Adipocyte (in vitro differentiated cells): ENCODE measurements around the gene AGXT.
A peak's percentile ranks its signal among the peaks of the same experiment; 100 is the strongest.

Source experiments
- DNase-seq: peaks from one replicate; pipeline ENCODE4 v3.0.0-alpha.2; 2015; ENCODE audit warnings: low read depth
- H3K27me3 ChIP-seq: replicated peaks from 2 replicates; pipeline ENCODE4 v1.7.0; 2013; ENCODE audit warnings: mild to moderate bottlenecking, low read length, moderate library complexity; ENCODE audit not compliant: control insufficient read depth, insufficient read depth
- H3K36me3 ChIP-seq: 2 replicates; pipeline ENCODE4 v1.7.0; 2013; ENCODE audit warnings: low read length, mild to moderate bottlenecking, moderate library complexity; ENCODE audit not compliant: control insufficient read depth, insufficient read depth, severe bottlenecking
- H3K4me1 ChIP-seq: 2 replicates; pipeline ENCODE4 v1.7.0; 2013; ENCODE audit warnings: mild to moderate bottlenecking, low read length, moderate library complexity; ENCODE audit not compliant: control insufficient read depth, insufficient read depth
- H3K4me3 ChIP-seq: 2 replicates; pipeline ENCODE4 v1.7.0; 2013; ENCODE audit warnings: mild to moderate bottlenecking, low read length, moderate library complexity
- H3K9ac ChIP-seq: 2 replicates; pipeline ENCODE4 v1.7.0; 2013; ENCODE audit warnings: mild to moderate bottlenecking, low read length, moderate library complexity
- H3K9me3 ChIP-seq: 2 replicates; pipeline ENCODE4 v1.7.0; 2013; ENCODE audit warnings: mild to moderate bottlenecking, low read length, moderate library complexity; ENCODE audit not compliant: control insufficient read depth

AGXT gene

GRCh38 chr2:240846873-240847595, 21.6 kb upstream of the AGXT start:
- Histone ChIP-seq H3K4me3 (no peak overlapping the region), H3K9me3 (peaks cover 5% of the 10 kb centered on the region), H3K9ac (no peak overlapping the region), H3K27me3 (peaks cover 40% of the 10 kb centered on the region), H3K4me1 (no peaks in the 10 kb centered on the region), H3K36me3 (no peaks in the 10 kb centered on the region)
- no peak for DNase-seq

- no peak for DNase-seq
- Histone ChIP-seq H3K4me1 (no peaks in the 10 kb centered on the region), H3K36me3 (no peaks in the 10 kb centered on the region), H3K27me3 (peaks cover 44% of the 10 kb centered on the region), H3K9ac (no peak overlapping the region), H3K4me3 (no peak overlapping the region), H3K9me3 (peaks cover 5% of the 10 kb centered on the region)
Measured at GRCh38 chr2:240847817-240848216, 20.8 kb upstream of the AGXT start.

DNA sequence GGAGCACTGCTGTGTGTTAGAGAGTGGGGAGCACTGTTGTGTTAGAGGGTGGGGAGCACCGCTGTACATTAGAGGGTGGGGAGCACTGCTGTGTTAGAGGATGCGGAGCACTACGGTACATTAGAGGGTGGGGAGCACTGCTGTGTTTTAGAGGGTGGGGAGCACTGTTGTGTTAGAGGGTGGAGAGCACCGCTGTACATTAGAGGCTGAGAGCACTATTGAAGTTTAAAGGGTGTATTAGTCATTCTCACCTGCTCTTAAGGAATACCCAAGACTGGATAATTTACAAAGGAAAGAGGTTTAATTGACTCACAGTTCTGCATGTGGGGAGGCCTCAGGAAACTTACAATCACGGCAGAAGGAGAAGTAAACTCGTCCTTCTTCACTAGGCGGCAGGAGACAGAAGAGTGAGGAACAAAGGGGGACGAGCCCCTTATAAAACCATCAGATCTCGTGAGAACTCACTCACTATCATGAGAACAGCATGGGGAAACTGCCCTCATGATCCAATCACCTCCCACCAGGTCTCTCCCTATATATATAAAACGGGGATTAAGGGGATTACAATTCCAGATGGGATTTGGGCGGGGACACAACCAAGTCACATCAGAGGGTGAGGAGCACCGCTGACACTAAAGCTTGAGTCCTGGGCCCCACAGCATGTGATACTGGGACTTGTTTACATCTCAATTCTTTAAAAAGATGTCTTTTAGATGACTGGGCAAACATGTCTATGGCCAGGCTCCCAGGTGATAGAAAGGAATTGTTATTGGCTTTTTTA, 19.5 kb upstream of the AGXT start:
- H3K4me1 ChIP-seq, result no peaks in the 10 kb centered on the region
- no peaks in the 10 kb centered on the region for H3K36me3 ChIP-seq
- DNase-seq, result no peak
- H3K9ac ChIP-seq, result no peak overlapping the region
- peaks cover 7% of the 10 kb centered on the region for H3K9me3 ChIP-seq
- H3K4me3 ChIP-seq, result no peak overlapping the region
- peaks cover 36% of the 10 kb centered on the region for H3K27me3 ChIP-seq

DNA sequence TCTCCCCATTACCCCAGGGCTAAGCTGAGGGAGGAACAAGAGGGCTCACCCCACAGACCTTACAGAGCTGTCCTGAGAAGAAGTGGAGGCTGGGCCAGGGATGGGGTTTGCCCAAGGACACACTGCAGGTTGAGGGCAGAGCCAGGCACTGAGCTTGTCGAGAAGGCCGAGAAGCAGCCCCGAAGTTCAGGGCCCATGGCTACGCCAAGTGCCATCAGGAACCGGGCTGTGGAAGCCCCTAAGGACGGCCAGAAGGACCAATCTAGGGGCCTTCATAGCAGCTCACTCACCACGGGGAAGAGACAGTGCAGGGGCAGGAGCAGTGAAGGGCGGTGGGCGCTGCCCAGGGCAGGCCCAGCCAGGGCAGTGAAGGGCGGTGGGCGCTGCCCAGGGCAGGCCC, 18.6 kb upstream of the AGXT start:
- Histone ChIP-seq H3K27me3 (peaks cover 29% of the 10 kb centered on the region), H3K9me3 (peaks cover 12% of the 10 kb centered on the region), H3K36me3 (no peaks in the 10 kb centered on the region), H3K9ac (no peak overlapping the region), H3K4me1 (no peaks in the 10 kb centered on the region), H3K4me3 (no peak overlapping the region)
- DNase-seq, result no peak

GRCh38 chr2:240850756-240851077, 17.9 kb upstream of the AGXT start:
- H3K4me1 ChIP-seq, result no peaks in the 10 kb centered on the region
- H3K9ac ChIP-seq, result no peak overlapping the region
- H3K36me3 ChIP-seq, result no peaks in the 10 kb centered on the region
- DNase-seq, result no peak
- H3K9me3 ChIP-seq, result peaks cover 14% of the 10 kb centered on the region
- H3K27me3 ChIP-seq, result peaks cover 26% of the 10 kb centered on the region
- no peak overlapping the region for H3K4me3 ChIP-seq

- Histone ChIP-seq H3K4me1 (no peaks in the 10 kb centered on the region), H3K9ac (no peak overlapping the region)
- peak; percentile 89 for DNase-seq
Measured at GRCh38 chr2:240851078-240851991, 17.3 kb upstream of the AGXT start.

GRCh38 chr2:240852671-240853314, 15.8 kb upstream of the AGXT start:
- H3K36me3 ChIP-seq, result no peaks in the 10 kb centered on the region
- no peak overlapping the region for H3K4me3 ChIP-seq
- peaks cover 23% of the 10 kb centered on the region for H3K27me3 ChIP-seq
- DNase-seq, result no peak
- no peaks in the 10 kb centered on the region for H3K4me1 ChIP-seq
- peaks cover 14% of the 10 kb centered on the region for H3K9me3 ChIP-seq
- no peak overlapping the region for H3K9ac ChIP-seq

More at GRCh38 chr2:240851078-240851991, 17.3 kb upstream of the AGXT start:
- H3K27me3 ChIP-seq, result peaks cover 19% of the 10 kb centered on the region
- H3K4me3 ChIP-seq, result no peak overlapping the region
- peaks cover 14% of the 10 kb centered on the region for H3K9me3 ChIP-seq
- H3K36me3 ChIP-seq, result no peaks in the 10 kb centered on the region

DNA sequence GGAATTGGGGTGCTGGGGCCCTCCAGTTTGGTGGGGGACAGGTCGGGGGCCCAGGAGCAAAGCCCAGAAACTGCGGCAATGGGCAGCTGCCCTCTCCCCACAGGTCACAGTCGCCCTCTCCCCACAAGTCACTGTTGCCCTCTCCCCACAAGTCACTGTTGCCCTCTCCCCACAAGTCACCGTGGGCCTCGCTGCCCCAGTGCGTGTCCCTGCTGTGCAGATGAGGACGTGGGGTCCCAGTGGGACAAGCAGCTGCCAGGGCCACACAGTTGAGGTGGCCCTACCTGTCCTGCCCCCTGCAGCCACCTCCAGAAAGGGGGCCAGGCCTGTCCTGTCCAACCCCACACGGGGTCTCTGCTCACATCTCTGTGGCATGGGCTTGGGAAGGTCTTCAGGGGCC, 13.0 kb upstream of the AGXT start:
- H3K4me3 ChIP-seq, result no peak overlapping the region
- peaks cover 14% of the 10 kb centered on the region for H3K9me3 ChIP-seq
- no peaks in the 10 kb centered on the region for H3K4me1 ChIP-seq
- no peaks in the 10 kb centered on the region for H3K36me3 ChIP-seq
- H3K27me3 ChIP-seq, result peaks cover 28% of the 10 kb centered on the region
- H3K9ac ChIP-seq, result no peak overlapping the region
- DNase-seq, result no peak

- Histone ChIP-seq H3K4me1 (no peaks in the 10 kb centered on the region), H3K27me3 (peaks cover 28% of the 10 kb centered on the region), H3K4me3 (no peak overlapping the region), H3K9me3 (peaks cover 14% of the 10 kb centered on the region), H3K9ac (no peak overlapping the region), H3K36me3 (no peaks in the 10 kb centered on the region)
- DNase-seq, result no peak
Measured at GRCh38 chr2:240856151-240856980, 12.3 kb upstream of the AGXT start.
